DND-41 (cell line): ENCODE data around the gene FAM222B.

Experiments
- ATAC-seq: fragments of 200-7000 bp; cut with Tn5 transposase; 3 replicates; pipeline ENCODE4 v1.9.1; 2021; ENCODE audit warnings: low read depth; ENCODE audit not compliant: insufficient read depth
- DNase-seq: peaks from one replicate; pipeline ENCODE4 v3.0.0-alpha.2; 2020
- H2AFZ ChIP-seq: 2 replicates; pipeline ENCODE4 v1.6.0; 2012; ENCODE audit warnings: low read depth, low read length
- H3K27ac ChIP-seq: 2 replicates; pipeline ENCODE4 v1.5.1; 2012; ENCODE audit warnings: low read length, inconsistent platforms
- H3K27me3 ChIP-seq: fragments of 200-600 bp; sonication (generic); 2 replicates; pipeline ENCODE4 v1.6.0; 2012; ENCODE audit warnings: low read length, mild to moderate bottlenecking, inconsistent platforms; ENCODE audit not compliant: insufficient read depth, poor library complexity
- H3K36me3 ChIP-seq: 2 replicates; pipeline ENCODE4 v1.5.1; 2012; ENCODE audit warnings: low read length, inconsistent platforms; ENCODE audit not compliant: insufficient read depth
- H3K4me1 ChIP-seq: 2 replicates; pipeline ENCODE4 v1.5.1; 2012; ENCODE audit warnings: mild to moderate bottlenecking, low read length; ENCODE audit not compliant: insufficient read depth
- H3K4me2 ChIP-seq: 2 replicates; pipeline ENCODE4 v1.6.0; 2012; ENCODE audit warnings: mild to moderate bottlenecking, moderate library complexity, low read length, inconsistent platforms; ENCODE audit not compliant: insufficient read depth
- H3K4me3 ChIP-seq, 2 experiments: fragments of 200-600 bp in 1 of 2; shearing (Covaris generic) in 1 of 2; 2 replicates each; pipeline ENCODE4 v1.5.1; 2012 to 2016; ENCODE audit warnings: inconsistent platforms in 2 of 2, low read length in 2 of 2, mild to moderate bottlenecking in 2 of 2, low read depth in 1 of 2, moderate library complexity in 1 of 2
- H3K79me2 ChIP-seq: 2 replicates; pipeline ENCODE4 v1.6.0; 2012; ENCODE audit warnings: low read length, inconsistent platforms; ENCODE audit not compliant: insufficient read depth
- H3K9ac ChIP-seq: 2 replicates; pipeline ENCODE4 v1.6.0; 2012; ENCODE audit warnings: low read depth, mild to moderate bottlenecking, inconsistent platforms, low read length, moderate library complexity
- H3K9me3 ChIP-seq: 2 replicates; pipeline ENCODE4 v1.5.1; 2012; ENCODE audit warnings: low read length, moderate library complexity, mild to moderate bottlenecking, inconsistent platforms; ENCODE audit not compliant: insufficient read depth, severe bottlenecking
- H4K20me1 ChIP-seq: 2 replicates; pipeline ENCODE4 v1.6.0; 2012; ENCODE audit warnings: low read length; ENCODE audit not compliant: insufficient read depth
- EZH2 ChIP-seq: IDR thresholded peaks from 3 replicates; pipeline ENCODE4 v1.6.1; 2012; ENCODE audit warnings: borderline replicate concordance, low read depth, mild to moderate bottlenecking, moderate library complexity, low read length, inconsistent platforms; ENCODE audit not compliant: severe bottlenecking
- TF ChIP-seq, protein P1 (sequence below): IDR thresholded peaks from 2 replicates; pipeline ENCODE4 v1.5.1; 2012; ENCODE audit warnings: borderline replicate concordance, low read length, moderate library complexity, mild to moderate bottlenecking; ENCODE audit not compliant: poor library complexity, severe bottlenecking; ENCODE audit errors: extremely low read depth

The FAM222B gene

DNA sequence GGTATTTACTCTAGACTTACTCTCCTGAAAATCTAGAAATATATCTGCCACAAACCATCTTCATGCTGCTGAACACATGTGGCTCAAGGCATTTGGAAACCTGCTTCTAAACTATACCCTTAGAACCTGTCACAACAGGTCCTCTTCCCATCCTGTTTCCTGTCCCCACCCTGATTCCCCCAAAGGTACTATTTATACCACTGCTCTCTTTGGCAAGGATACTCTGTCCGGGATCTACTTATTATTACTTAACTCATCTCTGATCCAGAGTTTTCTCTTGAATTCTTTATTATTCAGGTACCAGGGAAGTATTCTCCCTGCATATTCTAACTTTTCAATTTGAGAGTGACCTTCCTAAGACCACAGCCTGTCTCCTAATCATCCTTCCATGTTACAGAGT lies 65.4 kb downstream of the FAM222B start:
- ATAC-seq: no peak

DNA sequence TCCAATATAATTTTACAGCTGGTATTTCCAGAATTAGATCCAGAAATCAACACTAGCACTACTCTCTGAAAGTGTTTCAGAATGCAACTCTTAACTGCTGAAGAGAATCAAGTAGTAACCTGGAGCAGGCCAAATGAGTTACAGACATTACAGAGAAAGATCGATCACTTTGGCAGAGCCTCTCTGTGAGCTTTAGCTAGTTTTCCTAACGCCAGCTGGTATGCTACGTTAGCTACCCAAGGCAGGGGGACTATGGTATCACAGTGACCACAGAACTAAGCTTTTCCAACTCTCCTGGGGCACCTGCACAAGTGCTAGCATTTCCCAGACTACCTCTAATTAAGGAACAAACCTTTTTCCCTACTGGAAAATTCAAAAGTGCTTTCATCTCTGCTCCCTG lies 68.4 kb downstream of the FAM222B start:
- Histone ChIP-seq H3K27ac (no peak overlapping the region), H3K79me2 (peaks cover 54% of the 10 kb centered on the region), H3K9ac (no peak overlapping the region), H3K27me3 (no peaks in the 10 kb centered on the region), H3K4me3 (no peak overlapping the region), H3K9me3 (no peaks in the 10 kb centered on the region), H4K20me1 (peaks cover 6% of the 10 kb centered on the region; the same call in 1 of the 2 replicates), H3K36me3 (no peaks in the 10 kb centered on the region), H3K4me1 (peaks cover 2% of the 10 kb centered on the region; the same call in 1 of the 2 replicates), H3K4me2 (no peak overlapping the region), H2AFZ (no peak overlapping the region)
- DNase-seq (no peak), ATAC-seq (no peak)
- TF ChIP-seq EZH2: no peak
- TF ChIP-seq, protein P1, sequence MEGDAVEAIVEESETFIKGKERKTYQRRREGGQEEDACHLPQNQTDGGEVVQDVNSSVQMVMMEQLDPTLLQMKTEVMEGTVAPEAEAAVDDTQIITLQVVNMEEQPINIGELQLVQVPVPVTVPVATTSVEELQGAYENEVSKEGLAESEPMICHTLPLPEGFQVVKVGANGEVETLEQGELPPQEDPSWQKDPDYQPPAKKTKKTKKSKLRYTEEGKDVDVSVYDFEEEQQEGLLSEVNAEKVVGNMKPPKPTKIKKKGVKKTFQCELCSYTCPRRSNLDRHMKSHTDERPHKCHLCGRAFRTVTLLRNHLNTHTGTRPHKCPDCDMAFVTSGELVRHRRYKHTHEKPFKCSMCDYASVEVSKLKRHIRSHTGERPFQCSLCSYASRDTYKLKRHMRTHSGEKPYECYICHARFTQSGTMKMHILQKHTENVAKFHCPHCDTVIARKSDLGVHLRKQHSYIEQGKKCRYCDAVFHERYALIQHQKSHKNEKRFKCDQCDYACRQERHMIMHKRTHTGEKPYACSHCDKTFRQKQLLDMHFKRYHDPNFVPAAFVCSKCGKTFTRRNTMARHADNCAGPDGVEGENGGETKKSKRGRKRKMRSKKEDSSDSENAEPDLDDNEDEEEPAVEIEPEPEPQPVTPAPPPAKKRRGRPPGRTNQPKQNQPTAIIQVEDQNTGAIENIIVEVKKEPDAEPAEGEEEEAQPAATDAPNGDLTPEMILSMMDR: no peak

More for the DNA sequence above, 65.4 kb downstream of the FAM222B start:
- no peak for DNase-seq
- H3K27me3 ChIP-seq: no peaks in the 10 kb centered on the region
- no peaks in the 10 kb centered on the region for H3K9me3 ChIP-seq
- H3K4me2 ChIP-seq: no peak overlapping the region
- H3K4me3 ChIP-seq: no peak overlapping the region
- no peak overlapping the region for H3K27ac ChIP-seq
- H3K36me3 ChIP-seq: peaks cover 6% of the 10 kb centered on the region; the same call in 1 of the 2 replicates
- H3K4me1 ChIP-seq: peaks cover 2% of the 10 kb centered on the region; the same call in 1 of the 2 replicates
- TF ChIP-seq, protein P1: no peak
- TF ChIP-seq EZH2: no peak
- H4K20me1 ChIP-seq: peaks cover 2% of the 10 kb centered on the region; the same call in 1 of the 2 replicates
- H2AFZ ChIP-seq: no peak overlapping the region
- H3K9ac ChIP-seq: no peak overlapping the region
- peaks cover 56% of the 10 kb centered on the region for H3K79me2 ChIP-seq

DNA sequence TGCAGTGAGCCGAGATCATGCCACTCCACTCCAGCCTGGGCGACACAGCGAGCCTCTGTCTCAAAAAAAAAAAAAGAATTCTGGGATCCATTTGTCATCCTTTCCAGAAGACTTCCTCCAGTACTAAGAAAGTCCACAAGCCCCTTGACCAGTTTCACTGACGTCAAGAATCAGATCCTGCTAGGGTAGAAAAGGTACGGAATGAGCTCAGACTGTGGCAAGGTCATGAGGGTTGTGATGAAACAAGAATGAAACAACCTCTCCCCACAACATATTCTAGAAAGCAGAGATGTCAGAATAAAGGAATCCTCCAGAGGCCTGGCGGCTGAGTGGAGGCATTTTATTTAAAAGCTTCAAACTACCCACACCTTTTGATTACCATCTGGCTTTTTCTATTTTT lies 68.9 kb downstream of the FAM222B start:
- Histone ChIP-seq H2AFZ (no peak overlapping the region), H3K27ac (no peak overlapping the region), H4K20me1 (peaks cover 6% of the 10 kb centered on the region; the same call in 1 of the 2 replicates), H3K9me3 (no peaks in the 10 kb centered on the region), H3K79me2 (peaks cover 49% of the 10 kb centered on the region), H3K4me3 (no peak overlapping the region), H3K9ac (no peak overlapping the region), H3K4me2 (no peak overlapping the region), H3K4me1 (peaks cover 2% of the 10 kb centered on the region; the same call in 1 of the 2 replicates), H3K27me3 (no peaks in the 10 kb centered on the region), H3K36me3 (no peaks in the 10 kb centered on the region)
- no peak for ATAC-seq
- no peak for DNase-seq
- TF ChIP-seq, protein P1: no peak

DNA sequence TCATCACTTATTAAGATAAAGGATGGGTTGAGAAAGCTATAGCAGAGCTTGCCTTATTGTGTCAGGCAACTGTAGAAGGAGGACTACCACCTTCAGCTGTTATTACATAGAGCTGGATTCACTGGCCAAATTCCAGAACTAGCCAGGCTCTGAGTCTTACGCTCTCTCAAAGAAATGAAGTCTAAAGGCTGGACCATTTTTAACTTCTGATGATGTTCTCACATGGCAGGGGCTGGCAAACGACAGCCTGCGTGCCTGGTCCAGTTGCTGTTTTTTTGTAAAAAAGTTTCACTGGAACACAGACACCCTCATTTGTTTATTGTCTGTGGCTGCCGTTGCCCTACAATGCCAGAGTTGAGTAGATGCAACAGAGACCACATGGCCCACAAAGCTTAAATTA lies 77.6 kb downstream of the FAM222B start:
- no peak overlapping the region for H3K27ac ChIP-seq

More for the DNA sequence above, 77.6 kb downstream of the FAM222B start:
- ATAC-seq (no peak), DNase-seq (no peak)
- H3K4me1 ChIP-seq: no peaks in the 10 kb centered on the region
- H3K4me3 ChIP-seq: no peak overlapping the region
- no peak overlapping the region for H3K4me2 ChIP-seq
- no peaks in the 10 kb centered on the region for H3K27me3 ChIP-seq
- H4K20me1 ChIP-seq: peaks cover 9% of the 10 kb centered on the region; the same call in 1 of the 2 replicates
- no peak overlapping the region for H2AFZ ChIP-seq
- peaks cover 15% of the 10 kb centered on the region for H3K79me2 ChIP-seq
- no peak overlapping the region for H3K9ac ChIP-seq
- TF ChIP-seq, protein P1: no peak
- no peak for TF ChIP-seq EZH2
- no peaks in the 10 kb centered on the region for H3K9me3 ChIP-seq
- peaks cover 44% of the 10 kb centered on the region for H3K36me3 ChIP-seq
